ENCODE data around the gene PRR20G. TPM values are rescaled to one million over a fixed set of nuclear protein-coding genes. Genes with fewer than 3 reads are reported as not detected.
A peak's percentile ranks its signal among the peaks of the same experiment; 100 is the strongest.

The PRR20G gene
- total and polyA plus RNA-seq, 8 donors: not detected

DNA sequence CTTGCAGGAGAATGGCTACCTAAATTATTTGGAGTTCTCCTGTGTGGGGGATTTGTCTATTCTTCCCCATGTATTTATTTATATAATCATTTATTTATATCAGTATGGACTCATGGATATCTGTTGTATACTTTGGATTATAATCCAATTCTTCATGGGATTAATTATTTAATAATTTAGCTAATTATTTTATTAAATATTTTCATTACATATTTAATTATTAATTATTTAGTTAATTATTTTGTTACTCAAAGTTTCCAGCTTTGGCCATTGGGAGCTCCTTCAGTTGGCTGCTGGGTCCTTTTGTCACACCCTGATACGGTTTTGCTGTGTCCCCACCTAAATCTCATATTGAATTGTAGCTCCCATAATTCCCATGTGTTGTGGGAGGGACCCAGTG lies 3.3 kb upstream of the PRR20G start:
- ATAC-seq (no peak), DNase-seq (no peak)
- Histone ChIP-seq H3K27me3 (peaks cover 0 to 5% of the 10 kb centered on the region in 2 donors), H3K9me3 (no peaks in the 10 kb centered on the region), H3K4me3 (no peak overlapping the region), H3K36me3 (no peaks in the 10 kb centered on the region), H3K27ac (no peak overlapping the region), H3K4me1 (no peaks in the 10 kb centered on the region)
- intact Hi-C loops (cut with DNase I): no loop called here
- TF ChIP-seq, protein P1, sequence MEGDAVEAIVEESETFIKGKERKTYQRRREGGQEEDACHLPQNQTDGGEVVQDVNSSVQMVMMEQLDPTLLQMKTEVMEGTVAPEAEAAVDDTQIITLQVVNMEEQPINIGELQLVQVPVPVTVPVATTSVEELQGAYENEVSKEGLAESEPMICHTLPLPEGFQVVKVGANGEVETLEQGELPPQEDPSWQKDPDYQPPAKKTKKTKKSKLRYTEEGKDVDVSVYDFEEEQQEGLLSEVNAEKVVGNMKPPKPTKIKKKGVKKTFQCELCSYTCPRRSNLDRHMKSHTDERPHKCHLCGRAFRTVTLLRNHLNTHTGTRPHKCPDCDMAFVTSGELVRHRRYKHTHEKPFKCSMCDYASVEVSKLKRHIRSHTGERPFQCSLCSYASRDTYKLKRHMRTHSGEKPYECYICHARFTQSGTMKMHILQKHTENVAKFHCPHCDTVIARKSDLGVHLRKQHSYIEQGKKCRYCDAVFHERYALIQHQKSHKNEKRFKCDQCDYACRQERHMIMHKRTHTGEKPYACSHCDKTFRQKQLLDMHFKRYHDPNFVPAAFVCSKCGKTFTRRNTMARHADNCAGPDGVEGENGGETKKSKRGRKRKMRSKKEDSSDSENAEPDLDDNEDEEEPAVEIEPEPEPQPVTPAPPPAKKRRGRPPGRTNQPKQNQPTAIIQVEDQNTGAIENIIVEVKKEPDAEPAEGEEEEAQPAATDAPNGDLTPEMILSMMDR (IDR thresholded peaks at IDR 0.05): no peak

DNA sequence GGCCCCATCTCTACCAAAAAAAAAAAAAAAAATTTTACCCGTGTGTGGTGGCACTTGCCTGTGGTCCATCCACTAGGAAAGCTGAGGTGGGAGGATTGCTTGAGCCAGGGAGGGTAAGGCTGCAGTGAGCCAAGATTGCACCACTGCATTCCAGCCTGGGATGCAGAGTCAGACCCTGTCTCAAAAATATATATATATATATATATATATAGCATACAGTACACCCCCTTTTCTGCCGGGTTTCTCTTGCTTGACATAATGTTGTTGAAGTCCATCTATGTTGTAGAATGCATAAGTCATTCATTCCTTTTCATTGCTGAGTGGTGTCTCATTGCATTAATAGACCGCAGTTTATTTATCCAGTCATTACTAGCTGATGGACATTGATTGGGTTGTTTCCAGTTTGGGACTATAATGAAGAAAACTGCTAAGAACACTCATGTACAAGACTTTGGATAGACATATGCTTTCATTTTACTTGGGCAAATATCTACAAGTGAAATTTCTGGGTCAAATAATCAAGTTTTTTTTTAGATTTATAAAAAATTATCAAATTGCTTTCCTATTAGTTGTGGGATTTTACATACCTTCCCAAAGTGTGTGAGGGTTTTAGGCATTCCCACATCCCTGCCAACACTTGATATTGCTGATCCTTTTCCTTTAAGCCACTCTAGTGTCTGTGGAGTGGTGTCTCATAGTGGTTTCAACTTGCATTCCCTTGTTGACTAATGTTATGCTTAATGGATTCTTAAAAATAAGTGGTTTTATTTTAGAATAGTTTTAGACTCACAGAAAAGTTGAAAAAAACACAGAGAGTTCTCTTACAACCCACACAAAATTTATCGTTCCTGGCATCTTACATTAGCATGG lies 2.1 kb upstream of the PRR20G start:
- Histone ChIP-seq H3K27me3 (peaks cover 0 to 5% of the 10 kb centered on the region in 2 donors), H3K36me3 (no peaks in the 10 kb centered on the region), H3K4me1 (no peaks in the 10 kb centered on the region), H3K9me3 (no peaks in the 10 kb centered on the region), H3K27ac (no peak overlapping the region), H3K4me3 (no peak overlapping the region)
- TF ChIP-seq, protein P1 (IDR thresholded peaks at IDR 0.05): no peak
- peak; percentile 61 for ATAC-seq
- intact Hi-C loops (cut with DNase I): no loop called here
- no peak for DNase-seq

DNA sequence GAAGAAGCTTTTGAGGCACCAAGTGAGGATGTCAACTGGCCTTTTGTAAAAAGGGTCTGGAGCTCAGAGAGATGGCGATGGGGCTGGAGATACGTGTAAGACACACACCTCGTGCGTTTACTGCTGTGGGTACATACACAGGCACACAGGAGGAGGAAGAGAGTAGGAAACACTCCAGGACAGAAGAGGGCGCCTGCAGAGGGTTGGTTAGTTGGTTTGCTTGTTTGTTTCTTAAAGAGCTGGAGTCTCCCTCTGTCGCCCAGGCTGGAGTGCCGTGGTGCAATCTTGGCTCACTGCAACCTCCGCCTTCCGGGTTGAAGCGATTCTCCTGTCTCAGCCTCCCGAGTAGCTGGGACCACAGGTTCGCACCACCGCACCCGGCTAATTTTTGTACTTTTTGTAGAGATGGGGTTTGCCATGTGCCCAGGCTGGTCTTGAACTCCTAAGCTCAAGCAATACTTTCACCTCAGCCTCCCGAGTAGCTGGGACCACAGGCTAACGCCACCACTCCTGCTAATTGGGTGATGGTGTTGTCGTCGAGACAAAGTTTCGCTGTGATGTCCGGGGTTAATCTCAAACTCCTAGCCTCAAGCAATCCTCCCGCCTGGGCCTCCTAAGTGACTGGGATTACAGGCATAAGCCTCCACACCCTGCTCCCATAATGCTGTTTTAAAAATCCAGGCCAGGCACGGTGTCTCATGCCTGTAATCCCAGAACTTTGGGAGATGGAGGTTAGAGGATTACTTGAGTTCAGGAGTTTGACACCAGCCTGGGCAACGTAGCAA lies 1.3 kb upstream of the PRR20G start:
- no peaks in the 10 kb centered on the region for H3K36me3 ChIP-seq
- H3K27ac ChIP-seq: no peak overlapping the region
- peaks cover 0 to 5% of the 10 kb centered on the region in 2 donors for H3K27me3 ChIP-seq
- H3K9me3 ChIP-seq: no peaks in the 10 kb centered on the region
- DNase-seq (peak in 1 of 4 donors; percentile 45), ATAC-seq (no peak)
- H3K4me1 ChIP-seq: no peaks in the 10 kb centered on the region
- intact Hi-C loops (cut with DNase I): no loop called here
- TF ChIP-seq, protein P1 (IDR thresholded peaks at IDR 0.05): no peak
- no peak overlapping the region for H3K4me3 ChIP-seq

DNA sequence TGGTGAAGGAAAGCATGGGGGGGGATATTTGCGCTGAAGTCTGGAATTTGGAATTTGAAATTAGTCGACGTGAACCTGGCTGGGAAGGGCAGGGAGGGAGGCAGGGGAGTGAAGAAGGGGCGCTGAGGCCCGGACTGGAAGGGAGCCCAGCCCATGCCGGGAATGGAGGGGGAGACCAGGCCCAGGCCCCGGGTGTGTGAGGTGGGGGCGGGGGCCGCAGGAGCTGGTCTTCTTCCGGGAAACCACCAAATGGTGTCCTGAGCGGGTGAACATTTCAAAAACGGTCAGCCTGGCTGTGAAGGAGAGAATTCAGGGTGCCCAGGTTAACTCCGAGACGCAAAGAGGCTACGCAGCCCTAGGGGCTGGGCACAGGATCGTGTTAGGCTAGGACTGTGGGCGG lies 497 bp upstream of the PRR20G start:
- no peaks in the 10 kb centered on the region for H3K36me3 ChIP-seq
- TF ChIP-seq, protein P1 (IDR thresholded peaks at IDR 0.05): no peak
- ATAC-seq (no peak), DNase-seq (peak in 1 of 4 donors; percentile 62)
- intact Hi-C loops (cut with DNase I): no loop called here
- H3K9me3 ChIP-seq: no peaks in the 10 kb centered on the region
- H3K4me1 ChIP-seq: no peaks in the 10 kb centered on the region
- no peaks in the 10 kb centered on the region for H3K27me3 ChIP-seq
- no peak overlapping the region for H3K27ac ChIP-seq
- no peak overlapping the region for H3K4me3 ChIP-seq

DNA sequence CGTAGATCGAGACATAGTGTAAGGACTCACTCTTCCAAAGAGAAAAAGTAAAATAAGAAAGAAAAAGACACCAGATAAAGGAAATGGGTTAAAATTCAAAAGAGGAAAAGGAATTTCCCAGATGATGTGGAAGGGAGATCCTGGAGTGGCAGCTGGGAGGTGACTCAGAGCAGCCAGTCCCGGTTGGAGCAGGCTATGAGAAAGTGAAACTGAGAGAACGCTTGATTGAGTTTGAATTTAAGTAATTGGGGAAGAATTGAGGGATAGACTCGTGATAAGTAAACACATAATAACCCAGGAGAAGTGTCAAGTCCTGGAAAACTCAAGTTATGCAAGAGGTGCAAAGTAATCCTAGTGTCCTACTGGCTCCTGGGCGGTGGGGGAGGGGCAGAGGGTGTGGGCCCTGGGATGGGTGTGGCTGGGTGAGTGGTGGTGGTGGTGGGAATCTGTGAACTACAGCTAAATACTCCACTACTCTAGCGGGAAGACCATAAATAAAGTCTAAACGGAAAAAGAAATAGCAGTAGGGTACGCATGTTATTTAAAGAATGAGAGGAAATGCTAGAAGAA lies 1.2 kb downstream of the PRR20G start:
- intact Hi-C loops (cut with DNase I): no loop called here
- no peaks in the 10 kb centered on the region for H3K4me1 ChIP-seq
- no peaks in the 10 kb centered on the region for H3K36me3 ChIP-seq
- no peak overlapping the region for H3K4me3 ChIP-seq
- TF ChIP-seq, protein P1 (IDR thresholded peaks at IDR 0.05): no peak
- H3K27ac ChIP-seq: no peak overlapping the region
- no peak for DNase-seq
- no peaks in the 10 kb centered on the region for H3K27me3 ChIP-seq
- H3K9me3 ChIP-seq: no peaks in the 10 kb centered on the region
- ATAC-seq: peak; percentile 76
